CD4-positive, CD25-positive, alpha-beta regulatory T cell (primary cell): ENCODE measurements around the gene CDC14B. TPM values are rescaled to one million over a fixed set of nuclear protein-coding genes. Genes with fewer than 3 reads are reported as not detected.

ENCODE experiments used
- ATAC-seq, 2 donors: fragments of 150-1000 bp; cut with Tn5 transposase; one replicate each; pipeline ENCODE4 v1.10.0; 2021; ENCODE audit warnings: low read depth in 2 of 2, moderate number of reproducible peaks in 2 of 2, moderate library complexity in 1 of 2
- DNase-seq, 3 donors: peaks; one replicate each; pipeline versions ENCODE4 v3.0.0 to v3.0.0-alpha.2; 2012 to 2022; ENCODE audit warnings: mixed read lengths in 1 of 3
- H3K27ac ChIP-seq: one replicate; pipeline ENCODE4 v1.7.0; 2013; ENCODE audit warnings: mild to moderate bottlenecking, low read length; ENCODE audit not compliant: insufficient read depth, poor library complexity, severe bottlenecking
- H3K27me3 ChIP-seq: one replicate; pipeline ENCODE4 v1.7.0; 2013; ENCODE audit warnings: low read length; ENCODE audit not compliant: control insufficient read depth, insufficient read depth
- H3K36me3 ChIP-seq: one replicate; pipeline ENCODE4 v1.7.0; 2013; ENCODE audit warnings: mild to moderate bottlenecking, low read length, moderate library complexity; ENCODE audit not compliant: control insufficient read depth, insufficient read depth
- H3K4me1 ChIP-seq: 2 replicates; pipeline ENCODE4 v1.7.0; 2013; ENCODE audit warnings: mild to moderate bottlenecking, low read length; ENCODE audit not compliant: insufficient read depth, control insufficient read depth, poor library complexity, severe bottlenecking
- H3K4me3 ChIP-seq: one replicate; pipeline ENCODE4 v1.7.0; 2013; ENCODE audit warnings: low read depth, mild to moderate bottlenecking, low read length, moderate library complexity
- H3K9me3 ChIP-seq, 2 experiments: 1 replicate in 1 of 2; 2 replicates in 1 of 2; pipeline ENCODE4 v1.7.0; 2013; ENCODE audit warnings: low read length in 2 of 2, mild to moderate bottlenecking in 1 of 2, moderate library complexity in 1 of 2; ENCODE audit not compliant: control insufficient read depth in 2 of 2
- H3K27ac Mint-ChIP-seq, 3 donors: one replicate each; pipeline ENCODE4 v1.8.0; 2020 to 2022; ENCODE audit warnings: mild to moderate bottlenecking in 3 of 3, mixed read lengths in 3 of 3, moderate library complexity in 2 of 3
- H3K27me3 Mint-ChIP-seq: one replicate; pipeline ENCODE4 v1.8.0; 2022; ENCODE audit warnings: mild to moderate bottlenecking, mixed read lengths
- H3K36me3 Mint-ChIP-seq: one replicate; pipeline ENCODE4 v1.8.0; 2020; ENCODE audit warnings: mixed read lengths
- H3K4me1 Mint-ChIP-seq, 4 donors: one replicate each; pipeline ENCODE4 v1.8.0; 2020 to 2022; ENCODE audit warnings: mixed read lengths in 4 of 4, mild to moderate bottlenecking in 1 of 4
- H3K4me3 Mint-ChIP-seq, 4 donors: one replicate each; pipeline ENCODE4 v1.8.0; 2020 to 2022; ENCODE audit warnings: mild to moderate bottlenecking in 4 of 4, mixed read lengths in 4 of 4, moderate library complexity in 3 of 4
- H3K9me3 Mint-ChIP-seq, 7 donors: one replicate each; pipeline ENCODE4 v1.8.0; 2020 to 2022; ENCODE audit warnings: mixed read lengths in 7 of 7, mild to moderate bottlenecking in 3 of 7, moderate library complexity in 2 of 7
- polyA plus RNA-seq, 4 donors: library from polyadenylated mRNA; unstranded; fragments of 300-500 nt; fragmentation: Illumina TruSeq; gene quantifications; one replicate each; pipeline ENCODE4 v1.2.3, GENCODE V29; 2021
- total RNA-seq: library from RNA; stranded (reverse); gene quantifications from one replicate; pipeline ENCODE4 v1.2.3, GENCODE V29; 2022

CDC14B gene
- total and polyA plus RNA-seq, 5 donors from 2014 or later, result 7.1 to 17.7 (median 9.0) TPM

DNA sequence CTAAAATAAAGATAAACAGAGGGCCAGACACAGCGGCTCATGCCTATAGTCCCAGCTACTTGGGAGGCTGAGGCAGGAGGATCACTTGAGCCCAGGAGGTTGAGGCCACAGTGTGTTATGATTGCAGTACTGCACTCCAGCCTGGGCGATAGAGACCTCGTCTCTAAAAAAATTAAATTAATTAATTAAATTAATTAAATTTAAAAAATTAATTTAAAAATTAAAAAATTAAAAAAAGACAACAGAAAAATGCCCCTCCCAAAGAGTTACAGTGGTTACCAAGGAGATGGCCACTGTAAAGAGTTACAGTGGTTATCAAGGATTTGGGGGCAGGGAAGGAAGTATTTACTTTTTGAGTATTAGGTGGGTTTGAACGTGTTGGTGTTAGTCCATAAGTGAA, 38.3 kb downstream of the CDC14B start:
- H3K4me3 ChIP-seq, result no peak overlapping the region
- Mint-ChIP-seq H3K27ac (no peak overlapping the region), H3K4me1 (peaks cover 0 to 4% (median 0%) of the 10 kb centered on the region in 4 donors)

DNA sequence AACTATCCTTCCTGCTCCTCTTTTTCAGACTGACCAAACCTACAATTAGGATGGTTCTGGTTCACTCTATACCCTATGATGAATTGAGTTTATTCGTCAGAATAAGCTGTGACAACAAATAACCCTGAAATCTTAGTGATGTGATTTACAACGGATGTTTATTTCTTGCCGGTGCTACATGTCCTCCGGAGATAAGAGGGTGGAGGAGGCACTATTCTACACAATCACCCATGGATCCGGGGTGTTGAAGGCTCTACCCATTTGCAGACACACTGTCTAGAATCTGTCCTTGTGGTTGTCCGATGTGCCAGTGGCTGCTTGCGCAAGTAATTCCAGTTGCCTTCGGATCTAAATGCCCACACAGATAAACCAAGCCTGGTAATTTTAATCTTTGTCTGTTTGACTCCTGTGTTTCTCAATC, 44.7 kb downstream of the CDC14B start:
- no peak for DNase-seq
- Mint-ChIP-seq H3K27me3 (peaks cover 18% of the 10 kb centered on the region), H3K9me3 (peaks cover 0 to 4% (median 0%) of the 10 kb centered on the region in 7 donors), H3K36me3 (no peaks in the 10 kb centered on the region), H3K4me3 (no peak overlapping the region), H3K4me1 (no peaks in the 10 kb centered on the region), H3K27ac (no peak overlapping the region)
- peaks cover 3% of the 10 kb centered on the region for H3K27me3 ChIP-seq
- no peak for ATAC-seq
- no peak overlapping the region for H3K27ac ChIP-seq
- H3K9me3 ChIP-seq, result no peaks in the 10 kb centered on the region
- H3K36me3 ChIP-seq, result no peaks in the 10 kb centered on the region
- no peak overlapping the region for H3K4me3 ChIP-seq
- no peaks in the 10 kb centered on the region for H3K4me1 ChIP-seq

More for the DNA sequence above, 38.3 kb downstream of the CDC14B start:
- Histone ChIP-seq H3K27ac (no peak overlapping the region), H3K4me1 (no peaks in the 10 kb centered on the region), H3K36me3 (no peaks in the 10 kb centered on the region), H3K27me3 (no peaks in the 10 kb centered on the region), H3K9me3 (no peaks in the 10 kb centered on the region)
- DNase-seq, result no peak
- no peak overlapping the region for H3K4me3 Mint-ChIP-seq
- peaks cover 10% of the 10 kb centered on the region for H3K27me3 Mint-ChIP-seq
- no peaks in the 10 kb centered on the region for H3K36me3 Mint-ChIP-seq
- H3K9me3 Mint-ChIP-seq, result peaks cover 0 to 1% (median 0%) of the 10 kb centered on the region in 7 donors
- ATAC-seq, result no peak

DNA sequence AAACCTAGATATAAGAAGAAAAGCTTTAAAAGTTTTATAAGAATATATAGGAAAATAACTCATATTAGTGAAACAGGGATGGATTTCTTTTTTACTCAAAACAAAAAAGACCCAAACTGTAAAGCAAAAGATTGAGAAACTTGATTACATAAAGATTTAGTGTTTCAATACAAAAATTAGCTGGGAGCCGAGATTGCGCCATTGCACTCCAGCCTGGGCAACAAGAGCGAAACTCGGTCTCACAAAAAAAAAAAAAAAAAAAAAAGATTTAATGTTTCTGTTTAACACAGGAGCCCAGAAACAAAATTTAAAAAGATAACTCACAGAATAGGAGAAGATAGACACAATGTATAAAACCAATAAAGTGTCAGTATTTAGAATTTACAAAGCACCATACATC, 45.2 kb downstream of the CDC14B start:
- Mint-ChIP-seq H3K4me1 (no peaks in the 10 kb centered on the region), H3K36me3 (no peaks in the 10 kb centered on the region), H3K4me3 (no peak overlapping the region), H3K9me3 (peaks cover 0 to 4% (median 0%) of the 10 kb centered on the region in 7 donors), H3K27me3 (peaks cover 18% of the 10 kb centered on the region), H3K27ac (no peak overlapping the region)
- DNase-seq (no peak), ATAC-seq (no peak)
- no peaks in the 10 kb centered on the region for H3K9me3 ChIP-seq
- H3K4me1 ChIP-seq, result no peaks in the 10 kb centered on the region
- H3K36me3 ChIP-seq, result no peaks in the 10 kb centered on the region
- H3K27me3 ChIP-seq, result peaks cover 3% of the 10 kb centered on the region
- H3K27ac ChIP-seq, result no peak overlapping the region
- no peak overlapping the region for H3K4me3 ChIP-seq

DNA sequence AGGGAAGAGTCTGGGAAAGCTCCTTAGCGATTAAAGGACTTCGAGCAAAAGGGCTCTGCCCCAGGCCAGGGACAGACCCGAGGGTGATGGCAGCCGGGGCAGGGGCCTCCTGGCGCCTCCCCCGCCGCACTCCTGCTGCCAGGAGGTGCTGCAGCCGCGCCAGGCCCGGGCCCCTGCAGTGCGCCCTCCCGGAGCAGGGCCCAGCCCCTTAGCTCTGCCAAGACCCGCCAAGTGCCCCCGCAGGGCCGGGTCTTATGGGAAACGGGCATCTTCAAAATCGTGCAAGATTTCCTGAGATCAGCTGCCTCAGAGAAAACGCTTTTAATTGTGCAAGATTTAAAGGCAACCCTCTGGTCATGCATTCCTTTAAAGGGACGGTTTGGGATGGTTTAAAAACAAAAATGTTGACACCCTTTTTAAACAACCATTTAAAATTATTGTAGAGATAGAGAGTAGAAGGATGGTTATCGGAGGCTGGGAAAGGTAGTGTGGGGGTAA, 52.4 kb downstream of the CDC14B start:
- peak; percentile 43 to 55 for ATAC-seq
- no peak for DNase-seq
- H3K4me3 Mint-ChIP-seq, result peak overlapping the region; percentile 72 to 92 (median 88)

DNA sequence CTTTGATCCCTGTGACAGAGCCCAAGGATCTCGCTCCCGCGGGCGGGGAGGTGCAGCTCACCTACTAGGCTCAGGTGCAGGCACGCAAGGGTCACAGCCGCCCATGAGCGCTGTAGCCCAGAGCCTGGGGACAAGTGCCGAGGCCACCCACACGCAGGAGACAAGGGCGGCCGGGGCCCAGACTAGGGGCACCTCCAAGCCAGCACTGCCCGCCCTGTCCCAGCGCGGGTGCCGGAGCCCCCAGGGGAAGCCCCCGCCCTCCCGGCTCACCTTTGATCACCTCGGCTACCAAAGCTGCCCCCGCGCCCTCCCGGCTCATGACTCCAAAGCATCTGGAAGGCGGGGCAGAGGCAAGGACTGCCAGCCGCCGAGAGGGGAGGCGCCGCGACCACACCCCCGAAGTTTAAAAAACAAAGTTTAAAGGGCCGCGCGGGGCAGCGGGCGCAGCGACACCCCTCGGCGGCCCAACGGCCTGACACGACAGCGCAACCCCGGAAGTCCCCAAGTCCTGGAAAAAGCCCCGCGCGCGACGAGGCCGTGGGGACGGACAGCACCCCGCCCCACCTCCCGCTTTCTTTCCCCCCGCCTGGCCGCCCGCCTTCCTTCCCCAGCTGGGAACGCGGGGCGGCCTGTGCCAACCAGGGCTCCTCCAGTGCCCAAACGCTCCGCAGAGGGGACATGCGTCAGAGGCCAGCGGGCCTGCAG, 53.0 kb downstream of the CDC14B start:
- peaks cover 9% of the 10 kb centered on the region for H3K36me3 ChIP-seq
- Mint-ChIP-seq H3K27me3 (peaks cover 6% of the 10 kb centered on the region), H3K4me1 (peaks cover 18 to 30% (median 22%) of the 10 kb centered on the region in 4 donors), H3K9me3 (peaks cover 0 to 3% (median 0%) of the 10 kb centered on the region in 7 donors), H3K27ac (peak overlapping the region; percentile 75 to 80 (median 78)), H3K4me3 (peak overlapping the region; percentile 72 to 92 (median 89)), H3K36me3 (peaks cover 11% of the 10 kb centered on the region)
- DNase-seq (peak; percentile 77 to 88 (median 81)), ATAC-seq (peak; percentile 87 to 91)
- no peaks in the 10 kb centered on the region for H3K27me3 ChIP-seq
- H3K4me1 ChIP-seq, result peaks cover 25% of the 10 kb centered on the region
- peak overlapping the region; percentile 81 for H3K4me3 ChIP-seq
- H3K9me3 ChIP-seq, result no peaks in the 10 kb centered on the region
- peak overlapping the region; percentile 83 for H3K27ac ChIP-seq

More for the DNA sequence above, 52.4 kb downstream of the CDC14B start:
- Mint-ChIP-seq H3K9me3 (peaks cover 0 to 3% (median 0%) of the 10 kb centered on the region in 7 donors), H3K27ac (peak overlapping the region; percentile 75 to 80 (median 78)), H3K27me3 (peaks cover 8% of the 10 kb centered on the region), H3K4me1 (peaks cover 18 to 30% (median 22%) of the 10 kb centered on the region in 4 donors), H3K36me3 (peaks cover 7% of the 10 kb centered on the region)
- Histone ChIP-seq H3K4me1 (peaks cover 25% of the 10 kb centered on the region), H3K9me3 (no peaks in the 10 kb centered on the region), H3K36me3 (peaks cover 3% of the 10 kb centered on the region), H3K27ac (peak overlapping the region; percentile 83), H3K27me3 (no peaks in the 10 kb centered on the region), H3K4me3 (peak overlapping the region; percentile 61)

DNA sequence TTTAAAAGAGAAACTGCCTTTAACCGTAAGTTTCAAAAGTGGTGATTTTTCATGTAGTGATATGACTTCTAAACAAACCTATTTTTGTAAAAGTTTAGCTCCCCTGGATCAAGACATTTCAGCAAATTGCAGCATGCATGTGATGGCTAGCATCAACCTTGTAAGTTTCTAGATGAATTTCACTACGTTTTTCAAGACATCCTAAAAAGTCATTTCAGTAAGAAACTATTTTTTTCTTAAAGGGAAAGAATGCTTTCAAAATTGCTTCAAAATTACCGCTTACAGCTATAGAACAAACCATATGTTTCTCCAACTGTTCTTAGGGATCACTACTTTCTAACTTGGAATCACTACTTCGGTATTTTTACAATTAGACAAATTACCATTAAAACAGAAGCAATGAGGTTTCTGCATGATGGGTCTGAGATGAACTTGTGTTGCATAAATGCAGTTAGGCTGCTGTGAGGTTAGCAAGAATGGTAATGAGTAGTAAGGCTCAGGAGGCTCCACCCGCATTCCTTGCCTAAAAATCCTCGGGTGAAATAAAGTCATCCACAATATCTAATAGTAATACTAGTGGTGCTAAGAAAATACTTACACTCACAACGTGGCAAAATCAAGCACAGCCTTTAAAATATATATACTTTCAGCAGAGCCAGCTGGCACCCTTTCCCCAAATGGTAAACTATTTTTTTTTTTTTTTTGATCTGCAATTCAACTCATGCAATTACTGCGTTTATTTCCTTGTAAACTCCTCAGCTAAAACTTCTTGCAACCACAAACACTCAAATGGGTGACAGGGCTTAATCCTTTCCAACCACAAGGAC, 53.8 kb downstream of the CDC14B start:
- no peaks in the 10 kb centered on the region for H3K27me3 ChIP-seq
- H3K36me3 ChIP-seq, result peaks cover 9% of the 10 kb centered on the region
- peak overlapping the region; percentile 71 to 75 (median 73) for H3K27ac Mint-ChIP-seq
- ATAC-seq (no peak), DNase-seq (no peak)
- no peaks in the 10 kb centered on the region for H3K9me3 ChIP-seq
- H3K4me3 ChIP-seq, result peak overlapping the region; percentile 81
- peaks cover 12% of the 10 kb centered on the region for H3K36me3 Mint-ChIP-seq
- H3K4me1 ChIP-seq, result peaks cover 25% of the 10 kb centered on the region
- H3K4me1 Mint-ChIP-seq, result peaks cover 18 to 30% (median 22%) of the 10 kb centered on the region in 4 donors
- peaks cover 4% of the 10 kb centered on the region for H3K27me3 Mint-ChIP-seq
- H3K4me3 Mint-ChIP-seq, result peak overlapping the region; percentile 72 to 92 (median 89)
- H3K9me3 Mint-ChIP-seq, result peaks cover 0 to 3% (median 0%) of the 10 kb centered on the region in 7 donors
- H3K27ac ChIP-seq, result peak overlapping the region; percentile 83

DNA sequence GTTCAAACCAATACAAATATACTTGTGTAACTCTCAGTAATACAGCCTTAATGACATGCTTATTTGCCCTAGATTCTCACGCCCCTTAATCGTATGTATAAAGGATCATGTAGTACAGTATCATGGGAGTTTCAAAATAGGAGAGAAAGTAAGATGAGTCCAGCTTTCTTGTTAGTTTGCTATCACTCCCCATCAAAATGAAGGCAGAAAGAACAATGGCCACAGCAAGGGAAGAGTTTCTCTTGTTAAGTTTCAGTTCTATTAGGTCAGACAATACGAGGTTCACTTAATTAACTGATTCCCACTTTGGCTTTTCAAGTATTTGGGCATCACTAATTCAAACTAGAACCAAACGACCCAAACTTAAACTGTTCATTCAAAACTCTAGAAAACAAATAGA, 55.4 kb downstream of the CDC14B start:
- H3K36me3 Mint-ChIP-seq, result peaks cover 24% of the 10 kb centered on the region
- H3K27me3 Mint-ChIP-seq, result peaks cover 4% of the 10 kb centered on the region
- H3K9me3 Mint-ChIP-seq, result no peaks in the 10 kb centered on the region
- H3K4me1 ChIP-seq, result peaks cover 25% of the 10 kb centered on the region
- peaks cover 18 to 30% (median 22%) of the 10 kb centered on the region in 4 donors for H3K4me1 Mint-ChIP-seq
- H3K4me3 Mint-ChIP-seq, result peak overlapping the region in 3 of 4 donors; percentile 72 to 92 (median 89)
- DNase-seq (no peak), ATAC-seq (no peak)
- no peaks in the 10 kb centered on the region for H3K9me3 ChIP-seq
- peaks cover 9% of the 10 kb centered on the region for H3K36me3 ChIP-seq
- no peak overlapping the region for H3K27ac ChIP-seq
- H3K4me3 ChIP-seq, result no peak overlapping the region
- no peaks in the 10 kb centered on the region for H3K27me3 ChIP-seq
- H3K27ac Mint-ChIP-seq, result peak overlapping the region in 2 of 3 donors; percentile 44 to 90
